ENCODE data around the gene THBS4.

DNA sequence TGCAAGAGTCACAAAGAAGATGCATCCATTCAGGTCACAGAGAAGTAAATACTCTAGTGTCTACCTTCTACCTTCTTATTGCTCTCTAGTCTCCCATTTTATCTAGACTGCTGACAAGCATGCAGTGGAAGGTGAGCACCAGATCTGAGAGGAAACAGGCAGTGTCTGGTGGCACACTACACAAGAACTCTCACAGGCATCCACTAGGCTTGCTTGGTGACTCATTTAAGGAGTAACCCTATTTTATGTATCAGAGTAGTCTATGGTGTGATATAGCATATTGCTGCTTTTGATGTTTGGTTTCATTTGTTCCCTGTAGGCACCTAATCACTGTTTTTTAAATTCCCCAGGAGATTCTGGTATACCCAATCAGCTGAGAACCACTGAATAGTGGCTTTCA lies 1.6 kb upstream of the THBS4 start:
- TF ChIP-seq, protein P1, sequence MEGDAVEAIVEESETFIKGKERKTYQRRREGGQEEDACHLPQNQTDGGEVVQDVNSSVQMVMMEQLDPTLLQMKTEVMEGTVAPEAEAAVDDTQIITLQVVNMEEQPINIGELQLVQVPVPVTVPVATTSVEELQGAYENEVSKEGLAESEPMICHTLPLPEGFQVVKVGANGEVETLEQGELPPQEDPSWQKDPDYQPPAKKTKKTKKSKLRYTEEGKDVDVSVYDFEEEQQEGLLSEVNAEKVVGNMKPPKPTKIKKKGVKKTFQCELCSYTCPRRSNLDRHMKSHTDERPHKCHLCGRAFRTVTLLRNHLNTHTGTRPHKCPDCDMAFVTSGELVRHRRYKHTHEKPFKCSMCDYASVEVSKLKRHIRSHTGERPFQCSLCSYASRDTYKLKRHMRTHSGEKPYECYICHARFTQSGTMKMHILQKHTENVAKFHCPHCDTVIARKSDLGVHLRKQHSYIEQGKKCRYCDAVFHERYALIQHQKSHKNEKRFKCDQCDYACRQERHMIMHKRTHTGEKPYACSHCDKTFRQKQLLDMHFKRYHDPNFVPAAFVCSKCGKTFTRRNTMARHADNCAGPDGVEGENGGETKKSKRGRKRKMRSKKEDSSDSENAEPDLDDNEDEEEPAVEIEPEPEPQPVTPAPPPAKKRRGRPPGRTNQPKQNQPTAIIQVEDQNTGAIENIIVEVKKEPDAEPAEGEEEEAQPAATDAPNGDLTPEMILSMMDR (IDR thresholded peaks at IDR 0.05): no peak
- TF ChIP-seq POLR2AphosphoS5 (IDR thresholded peaks at IDR 0.05; ENCODE audit: insufficient read depth in 1 of 2, low read depth in 1 of 2) (no peak), POLR2A (IDR thresholded peaks at IDR 0.05) (no peak)
